LNCaP clone FGC (cell line): ENCODE measurements around the gene RNF130.

ENCODE experiments used
- DNase-seq: peaks from one replicate; pipeline ENCODE4 v3.0.0-alpha.2; 2011; ENCODE audit warnings: low read depth
- H3K4me3 ChIP-seq: 2 replicates; pipeline ENCODE4 v1.5.1; 2011; ENCODE audit warnings: mild to moderate bottlenecking, low read depth, low read length, control low read depth
- CTCF ChIP-seq: IDR thresholded peaks from 2 replicates; pipeline ENCODE4 v1.5.1; 2012; ENCODE audit warnings: mild to moderate bottlenecking; ENCODE audit not compliant: control insufficient read depth, insufficient read depth; ENCODE audit errors: extremely low read depth

The RNF130 gene

DNA sequence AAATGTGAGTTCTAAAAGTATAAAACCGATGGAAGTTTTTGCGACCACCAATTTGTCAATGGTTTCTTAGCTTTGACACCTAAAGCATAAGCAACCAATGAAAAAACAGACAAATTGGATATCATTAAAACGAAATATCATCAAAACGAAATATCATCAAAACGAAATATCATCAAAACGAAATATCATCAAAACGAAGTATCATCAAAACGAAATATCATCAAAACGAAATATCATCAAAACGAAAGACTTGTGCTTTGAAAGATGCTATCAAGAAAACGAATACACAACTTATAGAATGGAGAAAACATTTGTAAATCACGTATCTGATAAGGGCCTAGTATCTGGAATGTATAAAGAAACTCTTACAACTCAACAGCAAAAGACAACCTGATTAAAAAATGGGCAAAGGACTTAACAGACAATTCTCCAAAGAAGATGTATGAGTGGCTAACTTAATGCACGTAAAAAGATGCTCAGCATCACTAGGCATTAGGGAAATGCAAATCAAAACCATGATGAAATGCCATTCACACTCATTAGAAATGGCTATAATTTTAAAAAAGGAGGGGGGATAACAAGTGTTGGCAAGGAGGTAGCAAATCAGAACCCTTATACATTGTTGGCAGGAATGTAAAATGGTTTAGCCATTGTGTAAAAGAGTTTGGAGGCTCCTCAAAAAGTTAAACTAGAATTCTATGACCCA lies 134.4 kb downstream of the RNF130 start:
- TF ChIP-seq CTCF: no peak
- no peak overlapping the region for H3K4me3 ChIP-seq
- no peak for DNase-seq

GRCh38 chr5:179930788-179931473 lies 140.6 kb downstream of the RNF130 start:
- TF ChIP-seq CTCF: no peak
- DNase-seq: no peak
- no peak overlapping the region for H3K4me3 ChIP-seq

GRCh38 chr5:179927824-179928223 lies 143.7 kb downstream of the RNF130 start:
- no peak for DNase-seq
- no peak overlapping the region for H3K4me3 ChIP-seq
- no peak for TF ChIP-seq CTCF

DNA sequence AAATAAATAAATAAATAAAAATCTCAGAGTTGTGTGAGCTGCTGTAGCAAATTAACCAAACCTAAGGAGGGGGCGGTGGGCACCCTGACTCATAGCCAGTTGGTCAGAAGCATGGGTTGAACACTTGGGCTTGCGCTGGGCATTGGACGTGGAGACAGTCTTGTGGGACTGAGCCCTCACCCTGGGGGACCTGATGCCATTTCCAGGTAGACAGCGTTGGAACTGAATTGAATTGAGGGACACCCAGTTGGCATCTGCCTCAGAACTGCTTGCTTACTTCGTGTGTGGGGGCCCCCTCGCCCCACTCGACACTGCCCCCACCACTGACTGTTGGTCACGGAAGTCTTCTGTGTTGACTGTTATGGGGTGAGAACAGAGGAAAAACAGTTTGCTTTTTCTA lies 144.9 kb downstream of the RNF130 start:
- TF ChIP-seq CTCF: no peak
- no peak overlapping the region for H3K4me3 ChIP-seq
- no peak for DNase-seq

- TF ChIP-seq CTCF: no peak
- DNase-seq: no peak
- no peak overlapping the region for H3K4me3 ChIP-seq
Observed at GRCh38 chr5:179923436-179923835, 148.1 kb downstream of the RNF130 start.

GRCh38 chr5:179920175-179920574 lies 151.4 kb downstream of the RNF130 start:
- no peak overlapping the region for H3K4me3 ChIP-seq
- no peak for DNase-seq
- no peak for TF ChIP-seq CTCF

DNA sequence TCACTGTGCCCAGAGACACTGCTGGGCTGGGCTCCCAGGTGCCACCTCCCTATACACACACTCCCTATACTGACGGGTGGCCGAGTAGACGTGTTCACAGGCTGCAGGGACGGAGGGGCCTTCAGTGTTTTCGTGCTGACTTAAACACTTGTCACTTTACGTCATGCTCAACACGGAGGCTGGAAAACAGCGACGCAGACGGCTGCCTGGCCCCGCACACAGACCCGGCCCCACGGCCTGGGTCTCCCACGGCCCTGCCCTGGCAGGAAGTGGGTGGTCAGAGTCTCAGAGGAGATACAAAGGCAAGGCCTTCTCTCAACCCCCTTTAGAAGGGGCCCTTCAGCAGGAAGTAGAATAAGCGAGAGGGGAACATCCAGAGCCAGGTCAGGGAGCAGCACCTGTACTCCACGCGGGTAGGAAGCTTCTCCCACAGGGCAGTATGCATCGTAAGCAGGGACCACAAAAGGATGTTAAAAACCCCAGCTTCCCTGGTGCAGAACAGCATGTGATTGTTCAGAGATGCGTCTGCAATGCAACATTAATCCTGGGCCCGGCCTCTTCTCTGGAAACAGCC lies 152.0 kb downstream of the RNF130 start:
- DNase-seq: no peak
- H3K4me3 ChIP-seq: no peak overlapping the region
- TF ChIP-seq CTCF: no peak
